ENCODE results near the gene ZFP90. TPM values are rescaled to one million over a fixed set of nuclear protein-coding genes. Genes with fewer than 3 reads are reported as not detected.
A peak's percentile ranks its signal among the peaks of the same experiment; 100 is the strongest.

Gene ZFP90
- total and polyA plus RNA-seq, 8 donors = 16.8 to 53.8 (median 46.5) TPM

DNA sequence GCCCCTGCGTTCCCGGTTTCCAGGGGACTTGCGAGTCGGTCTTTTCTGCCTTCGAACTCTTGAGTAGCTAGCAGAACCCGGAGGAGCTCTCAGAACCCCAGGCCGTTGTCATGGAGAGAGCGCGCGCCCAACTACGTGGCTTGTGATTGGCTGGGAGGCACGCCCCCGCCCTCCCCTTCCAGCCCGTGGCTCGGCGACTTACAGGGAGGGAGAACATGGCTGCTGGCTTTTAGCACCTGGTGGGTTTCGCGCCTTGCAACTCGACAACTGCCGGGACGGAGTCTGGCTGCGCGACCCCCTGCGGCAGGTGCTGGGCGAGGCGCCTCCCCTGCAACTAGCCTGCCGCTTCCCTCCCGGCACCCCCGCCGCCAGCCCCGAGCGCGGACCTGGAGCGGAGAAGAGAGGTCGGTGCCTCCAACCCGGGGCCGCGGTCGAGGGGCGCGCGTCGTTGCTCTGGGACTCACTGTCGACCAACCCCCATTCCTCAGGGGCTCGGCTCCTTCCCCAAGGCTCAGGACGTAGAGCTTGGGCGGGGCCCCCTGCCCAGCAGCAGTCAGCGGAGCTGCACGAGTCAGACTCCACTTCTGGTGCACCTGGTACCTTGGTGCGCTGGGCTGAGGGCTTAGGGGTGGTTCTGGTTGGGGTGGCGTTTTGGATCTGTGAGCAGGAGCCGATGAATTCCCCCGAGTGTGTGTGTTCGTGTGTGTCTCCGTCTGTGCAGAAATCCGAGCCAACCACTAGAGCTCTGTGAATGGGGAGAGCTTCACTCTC is 9.0 kb upstream of the ZFP90 start:
- DNase-seq = peak; percentile 72 to 95 (median 89)
- Histone ChIP-seq H3K36me3 (no peaks in the 10 kb centered on the region), H3K4me3 (peak overlapping the region; percentile 67 to 76), H3K4me1 (peaks cover 11 to 21% of the 10 kb centered on the region in 2 donors), H3K27me3 (peaks cover 0 to 22% of the 10 kb centered on the region in 2 donors), H3K9me3 (no peaks in the 10 kb centered on the region), H3K27ac (no peak overlapping the region)
- intact Hi-C loops (cut with DNase I) = no loop called here
- no peak for TF ChIP-seq CTCF (IDR thresholded peaks at IDR 0.05)
- ATAC-seq = peak; percentile 97

DNA sequence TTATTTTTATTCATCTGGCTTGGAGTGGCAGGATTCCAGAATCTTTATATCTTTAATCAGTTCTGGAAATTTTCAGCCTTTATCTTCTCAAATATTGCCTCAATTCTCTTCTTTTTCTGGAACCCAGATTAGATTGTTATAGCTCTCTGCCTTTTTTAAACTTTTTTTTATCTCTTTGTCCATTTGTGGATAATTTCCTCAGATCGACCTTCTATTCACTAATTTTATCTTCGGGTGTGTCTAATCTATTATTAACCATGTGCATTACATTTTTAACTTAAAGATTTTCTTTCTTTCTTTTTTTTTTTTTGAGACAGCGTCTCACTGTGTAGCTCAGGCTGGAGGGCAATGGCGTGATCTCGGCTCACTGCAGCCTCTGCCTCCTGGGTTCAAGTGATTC is 5.2 kb upstream of the ZFP90 start:
- no peak overlapping the region for H3K27ac ChIP-seq
- no peak for ATAC-seq
- no peak overlapping the region for H3K4me3 ChIP-seq
- peaks cover 0 to 20% of the 10 kb centered on the region in 2 donors for H3K27me3 ChIP-seq
- intact Hi-C loops (cut with DNase I) = no loop called here
- H3K4me1 ChIP-seq = peaks cover 8 to 21% of the 10 kb centered on the region in 2 donors
- TF ChIP-seq CTCF (IDR thresholded peaks at IDR 0.05) = no peak
- no peak for DNase-seq
- H3K9me3 ChIP-seq = no peaks in the 10 kb centered on the region
- no peaks in the 10 kb centered on the region for H3K36me3 ChIP-seq

- no peak overlapping the region for H3K27ac ChIP-seq
- TF ChIP-seq CTCF (IDR thresholded peaks at IDR 0.05) = no peak
- H3K36me3 ChIP-seq = no peaks in the 10 kb centered on the region
- peaks cover 0 to 18% of the 10 kb centered on the region in 2 donors for H3K4me1 ChIP-seq
- no peak for DNase-seq
- no peak overlapping the region for H3K4me3 ChIP-seq
- ATAC-seq = no peak
- intact Hi-C loops (cut with DNase I) = no loop called here
- H3K9me3 ChIP-seq = no peaks in the 10 kb centered on the region
- H3K27me3 ChIP-seq = peaks cover 0 to 6% of the 10 kb centered on the region in 2 donors
These were observed 3.8 kb upstream of the ZFP90 start for GRCh38 chr16:68535331-68535730.

- H3K4me3 ChIP-seq = peak overlapping the region; percentile 84 to 92
- H3K36me3 ChIP-seq = peaks cover 0 to 1% of the 10 kb centered on the region in 2 donors
- peaks cover 0 to under 1% of the 10 kb centered on the region in 2 donors for H3K9me3 ChIP-seq
- ATAC-seq (peak; percentile 50), DNase-seq (peak in 2 of 4 donors; percentile 17 to 41)
- no peaks in the 10 kb centered on the region for H3K27me3 ChIP-seq
- intact Hi-C loops (cut with DNase I) = no loop called here
- TF ChIP-seq CTCF (IDR thresholded peaks at IDR 0.05) = no peak
- peaks cover 0 to 12% of the 10 kb centered on the region in 2 donors for H3K4me1 ChIP-seq
- peak overlapping the region; percentile 53 to 79 for H3K27ac ChIP-seq
These were observed 684 bp downstream of the ZFP90 start for GRCh38 chr16:68539711-68540239.

DNA sequence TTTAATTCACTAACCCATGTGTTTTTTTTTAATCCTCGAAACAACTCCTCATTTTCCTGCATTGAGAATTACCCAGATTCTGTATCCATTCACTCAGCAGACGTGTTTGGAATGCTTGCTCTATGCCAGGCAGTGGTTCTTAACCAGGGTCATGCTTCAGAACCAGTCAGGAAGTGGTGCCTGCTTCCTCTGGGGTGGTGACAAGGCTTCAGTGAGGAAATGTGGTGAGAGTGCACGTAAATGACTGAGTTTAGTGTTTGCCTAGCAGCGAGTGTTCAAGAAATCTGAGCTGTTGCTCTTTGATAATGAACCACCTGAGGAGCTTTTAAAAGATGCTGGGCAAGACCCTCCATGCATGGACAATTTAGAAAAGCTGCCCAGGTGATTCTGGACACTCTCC is 9.9 kb downstream of the ZFP90 start:
- Histone ChIP-seq H3K9me3 (peaks cover 3 to 83% of the 10 kb centered on the region in 2 donors), H3K27me3 (no peaks in the 10 kb centered on the region), H3K27ac (no peak overlapping the region), H3K4me3 (no peak overlapping the region), H3K4me1 (no peaks in the 10 kb centered on the region), H3K36me3 (peaks cover 0 to 90% of the 10 kb centered on the region in 2 donors)
- no peak for TF ChIP-seq CTCF (IDR thresholded peaks at IDR 0.05)
- DNase-seq (no peak), ATAC-seq (no peak)
- intact Hi-C loops (cut with DNase I) = no loop called here
